IPS-NIHi11 (cell line): ENCODE data around the gene FRMPD2.
"Not testable (repeated sequence)": the region's sequence is repeated elsewhere in the genome, so short reads cannot be mapped to it uniquely, and the experiment has no call there.

ENCODE experiments used
- DNase-seq: peaks from one replicate; pipeline ENCODE4 v3.0.0; 2012; ENCODE audit warnings: mixed read lengths, low spot score

Gene FRMPD2

GRCh38 chr10:48287417-48288391, 13.2 kb upstream of the FRMPD2 start:
- DNase-seq = no peak

- no peak for DNase-seq
Observed at GRCh38 chr10:48286356-48286755, 11.9 kb upstream of the FRMPD2 start.

- DNase-seq = no peak
Observed at GRCh38 chr10:48285710-48286109, 11.2 kb upstream of the FRMPD2 start.

GRCh38 chr10:48284811-48285210, 10.3 kb upstream of the FRMPD2 start:
- no peak for DNase-seq

- DNase-seq = no peak
Observed at GRCh38 chr10:48284002-48284546, 9.6 kb upstream of the FRMPD2 start.

GRCh38 chr10:48282829-48283228, 8.3 kb upstream of the FRMPD2 start:
- DNase-seq = no peak

- DNase-seq = not testable (repeated sequence)
Observed at GRCh38 chr10:48281697-48282096, 7.2 kb upstream of the FRMPD2 start.

- no peak for DNase-seq
Observed at GRCh38 chr10:48279081-48279751, 4.7 kb upstream of the FRMPD2 start.

GRCh38 chr10:48277093-48277492, 2.6 kb upstream of the FRMPD2 start:
- no peak for DNase-seq

- DNase-seq = no peak
Observed at GRCh38 chr10:48273741-48274140, 755 bp downstream of the FRMPD2 start.

- DNase-seq = no peak
Observed at GRCh38 chr10:48272682-48273081, 1.8 kb downstream of the FRMPD2 start.

GRCh38 chr10:48271047-48271730, 3.3 kb downstream of the FRMPD2 start:
- no peak for DNase-seq

GRCh38 chr10:48266528-48266927, 8.0 kb downstream of the FRMPD2 start:
- no peak for DNase-seq

- no peak for DNase-seq
Observed at GRCh38 chr10:48258105-48258504, 16.4 kb downstream of the FRMPD2 start.

GRCh38 chr10:48257407-48257961, 17.0 kb downstream of the FRMPD2 start:
- DNase-seq = no peak

- no peak for DNase-seq
Observed at GRCh38 chr10:48255722-48256121, 18.8 kb downstream of the FRMPD2 start.

- no peak for DNase-seq
Observed at GRCh38 chr10:48254750-48255512, 19.6 kb downstream of the FRMPD2 start.

- DNase-seq = no peak
Observed at GRCh38 chr10:48253970-48254657, 20.4 kb downstream of the FRMPD2 start.

GRCh38 chr10:48252354-48252650, 22.2 kb downstream of the FRMPD2 start:
- no peak for DNase-seq

GRCh38 chr10:48251525-48252353, 22.8 kb downstream of the FRMPD2 start:
- no peak for DNase-seq
